Fibroblast of the aortic adventitia (primary cell): ENCODE results near the gene TMUB1. TPM values are rescaled to one million over a fixed set of nuclear protein-coding genes. Genes with fewer than 3 reads are reported as not detected.

Source experiments
- DNase-seq: peaks from one replicate; pipeline ENCODE4 v3.0.0-alpha.2; 2010; ENCODE audit warnings: low read depth
- H3K4me3 ChIP-seq: 2 replicates; pipeline ENCODE4 v1.5.1; 2011; ENCODE audit warnings: low read depth, mild to moderate bottlenecking, control low read depth, low read length, moderate library complexity
- CTCF ChIP-seq: IDR thresholded peaks from 2 replicates; pipeline ENCODE4 v1.5.1; 2011; ENCODE audit warnings: mild to moderate bottlenecking, low read length, control low read depth, inconsistent platforms; ENCODE audit not compliant: insufficient read depth
- total RNA-seq: library from RNA; depleted of rRNA; stranded (reverse); fragments of >200 nt; gene quantifications from 2 replicates; pipeline ENCODE4 v1.2.3, GENCODE V29; 2012; ENCODE audit warnings: low replicate concordance

The TMUB1 gene
- total RNA-seq, 1 donor = 20.2 TPM

- no peak overlapping the region for H3K4me3 ChIP-seq
- TF ChIP-seq CTCF = no peak
These were observed 42.2 kb upstream of the TMUB1 start for GRCh38 chr7:151125470-151125845.

GRCh38 chr7:151124899-151125399 lies 41.7 kb upstream of the TMUB1 start:
- DNase-seq = no peak
- H3K4me3 ChIP-seq = no peak overlapping the region
- TF ChIP-seq CTCF = no peak

More at GRCh38 chr7:151125470-151125845, 42.2 kb upstream of the TMUB1 start:
- no peak for DNase-seq

- no peak for DNase-seq
- no peak overlapping the region for H3K4me3 ChIP-seq
- no peak for TF ChIP-seq CTCF
These were observed 41.2 kb upstream of the TMUB1 start for GRCh38 chr7:151124481-151124880.

GRCh38 chr7:151123822-151124464 lies 40.6 kb upstream of the TMUB1 start:
- peak; percentile 100 for TF ChIP-seq CTCF
- peak; percentile 77 for DNase-seq
- H3K4me3 ChIP-seq = no peak overlapping the region

- DNase-seq = no peak
- TF ChIP-seq CTCF = no peak
- H3K4me3 ChIP-seq = no peak overlapping the region
These were observed 40.0 kb upstream of the TMUB1 start for GRCh38 chr7:151123158-151123821.

GRCh38 chr7:151122796-151123157 lies 39.5 kb upstream of the TMUB1 start:
- no peak for TF ChIP-seq CTCF
- DNase-seq = no peak
- H3K4me3 ChIP-seq = no peak overlapping the region
